Lung microvascular endothelial cell (primary cell): ENCODE measurements around the gene ANKRD12. TPM values are rescaled to one million over a fixed set of nuclear protein-coding genes. Genes with fewer than 3 reads are reported as not detected.
"Not testable (repeated sequence)": the region's sequence is repeated elsewhere in the genome, so short reads cannot be mapped to it uniquely, and the experiment has no call there.

Source experiments
- DNase-seq, 2 donors: peaks; one replicate each; pipeline versions ENCODE4 v3.0.0 to v3.0.0-alpha.2; 2010; ENCODE audit warnings: low read depth in 2 of 2
- total RNA-seq: library from RNA; depleted of rRNA; stranded (reverse); fragments of >200 nt; gene quantifications from 2 replicates; pipeline ENCODE4 v1.2.1, GENCODE V29; 2014

Gene ANKRD12
- total RNA-seq, result 11.1 and 35.5 TPM in 2 replicates

- peak; percentile 99 for DNase-seq
Observed at GRCh38 chr18:9136315-9137155, at the start of gene ANKRD12. Gene ANKRD12 (plus strand): TSS chr18:9136781. CDS start chr18:9182433, 45,652 bp downstream.

- DNase-seq, result no peak
Observed at GRCh38 chr18:9087144-9087543, 49.4 kb upstream of the ANKRD12 start.

GRCh38 chr18:9088252-9088651, 48.3 kb upstream of the ANKRD12 start:
- DNase-seq, result no peak

GRCh38 chr18:9088727-9089126, 47.9 kb upstream of the ANKRD12 start:
- not testable (repeated sequence) for DNase-seq

- DNase-seq, result no peak
Observed at GRCh38 chr18:9090578-9090977, 46.0 kb upstream of the ANKRD12 start.

GRCh38 chr18:9091066-9091476, 45.5 kb upstream of the ANKRD12 start:
- no peak for DNase-seq

GRCh38 chr18:9092665-9093064, 43.9 kb upstream of the ANKRD12 start:
- peak; percentile 46 to 84 for DNase-seq

GRCh38 chr18:9093109-9093508, 43.5 kb upstream of the ANKRD12 start:
- not testable (repeated sequence) for DNase-seq

GRCh38 chr18:9094307-9095226, 42.0 kb upstream of the ANKRD12 start:
- DNase-seq, result peak; percentile 57 to 95

- peak; percentile 41 to 54 for DNase-seq
Observed at GRCh38 chr18:9095297-9096006, 41.1 kb upstream of the ANKRD12 start.

GRCh38 chr18:9096007-9096371, 40.6 kb upstream of the ANKRD12 start:
- no peak for DNase-seq

- no peak for DNase-seq
Observed at GRCh38 chr18:9096685-9097084, 39.9 kb upstream of the ANKRD12 start.

- no peak for DNase-seq
Observed at GRCh38 chr18:9097349-9097748, 39.2 kb upstream of the ANKRD12 start.

- no peak for DNase-seq
Observed at GRCh38 chr18:9100796-9101195, 35.8 kb upstream of the ANKRD12 start.

GRCh38 chr18:9101730-9102507, 34.7 kb upstream of the ANKRD12 start:
- peak; percentile 88 to 91 for DNase-seq

GRCh38 chr18:9102508-9103375, 33.8 kb upstream of the ANKRD12 start, which contains the start of gene NDUFV2:
Gene NDUFV2 (plus strand): TSS chr18:9102699. CDS start chr18:9102744, 45 bp downstream.
- peak; percentile 97 to 99 for DNase-seq

- DNase-seq, result peak; percentile 49 to 51
Observed at GRCh38 chr18:9103376-9103873, 33.2 kb upstream of the ANKRD12 start.

- peak in 1 of 2 donors; percentile 17 for DNase-seq
Observed at GRCh38 chr18:9104244-9104901, 32.2 kb upstream of the ANKRD12 start.

- DNase-seq, result no peak
Observed at GRCh38 chr18:9105420-9105819, 31.2 kb upstream of the ANKRD12 start.
